Smooth muscle cell (in vitro differentiated cells): ENCODE data around the gene TTC33. TPM values are rescaled to one million over a fixed set of nuclear protein-coding genes. Genes with fewer than 3 reads are reported as not detected.

ENCODE experiments used
- DNase-seq: peaks from one replicate; lab custom pipeline; 2025; ENCODE audit not compliant: unreplicated experiment; lab: John Stamatoyannopoulos, UW
- H2AFZ ChIP-seq: fragments of 200-600 bp; sonication (generic); 2 replicates; pipeline ENCODE4 v1.6.0; 2016; ENCODE audit warnings: antibody characterized with exemption, low read depth, mild to moderate bottlenecking
- H3F3A ChIP-seq: fragments of 200-600 bp; sonication (generic); 2 replicates; pipeline ENCODE4 v1.6.0; 2017; ENCODE audit warnings: antibody characterized with exemption, low read depth
- H3K27ac ChIP-seq: fragments of 200-600 bp; sonication (generic); 2 replicates; pipeline ENCODE4 v1.5.1; 2016; ENCODE audit warnings: low read depth, mild to moderate bottlenecking
- H3K27me3 ChIP-seq: fragments of 200-600 bp; sonication (generic); 2 replicates; pipeline ENCODE4 v1.6.1; 2016; ENCODE audit warnings: low read depth, mild to moderate bottlenecking
- H3K36me3 ChIP-seq: fragments of 200-600 bp; sonication (generic); 2 replicates; pipeline ENCODE4 v1.5.1; 2016; ENCODE audit warnings: low read depth
- H3K4me1 ChIP-seq: fragments of 200-600 bp; sonication (generic); 2 replicates; pipeline ENCODE4 v1.5.1; 2016; ENCODE audit warnings: low read depth
- H3K4me2 ChIP-seq: fragments of 200-600 bp; sonication (generic); 2 replicates; pipeline ENCODE4 v1.6.0; 2016; ENCODE audit warnings: mild to moderate bottlenecking
- H3K4me3 ChIP-seq: fragments of 200-600 bp; sonication (generic); 2 replicates; pipeline ENCODE4 v1.5.1; 2016; ENCODE audit warnings: mild to moderate bottlenecking
- H3K79me2 ChIP-seq: fragments of 200-600 bp; sonication (generic); 2 replicates; pipeline ENCODE4 v1.6.0; 2016; ENCODE audit warnings: low read depth, mild to moderate bottlenecking
- H3K9ac ChIP-seq: fragments of 200-600 bp; sonication (generic); 2 replicates; pipeline ENCODE4 v1.6.0; 2016; ENCODE audit warnings: low read depth
- H3K9me3 ChIP-seq: fragments of 200-600 bp; sonication (generic); replicated peaks from 2 replicates; pipeline ENCODE4 v1.5.1; 2016; ENCODE audit warnings: low read depth
- H4K20me1 ChIP-seq: fragments of 200-600 bp; sonication (generic); 2 replicates; pipeline ENCODE4 v1.6.0; 2016; ENCODE audit warnings: low read depth
- WGBS: methylation state at CpG from one replicate; pipeline ENCODE4 v1.1.7; 2016; ENCODE audit warnings: low lambda C conversion rate; 5-methylcytosine and 5-hydroxymethylcytosine counted together
- polyA plus RNA-seq: library from polyadenylated mRNA; unstranded; fragments of >200 nt; fragmentation: Nextera tagmentation; extraction: Ambion mirVana; gene quantifications from 2 replicates; pipeline ENCODE4 v1.2.1, GENCODE V29; 2016
- total RNA-seq: library from RNA; depleted of rRNA; stranded (reverse); fragments of >200 nt; gene quantifications from 2 replicates; pipeline ENCODE4 v1.2.3, GENCODE V29; 2014
- TF ChIP-seq, protein P1 (sequence below): fragments of 200-600 bp; sonication (generic); IDR thresholded peaks from 2 replicates; pipeline ENCODE4 v1.5.1; 2017; ENCODE audit warnings: borderline replicate concordance, mild to moderate bottlenecking, antibody characterized with exemption; ENCODE audit not compliant: insufficient read depth, poor library complexity, severe bottlenecking

Gene TTC33
- total and polyA plus RNA-seq, 2 experiments from 2014 or later = 13.1 to 22.1 TPM

DNA sequence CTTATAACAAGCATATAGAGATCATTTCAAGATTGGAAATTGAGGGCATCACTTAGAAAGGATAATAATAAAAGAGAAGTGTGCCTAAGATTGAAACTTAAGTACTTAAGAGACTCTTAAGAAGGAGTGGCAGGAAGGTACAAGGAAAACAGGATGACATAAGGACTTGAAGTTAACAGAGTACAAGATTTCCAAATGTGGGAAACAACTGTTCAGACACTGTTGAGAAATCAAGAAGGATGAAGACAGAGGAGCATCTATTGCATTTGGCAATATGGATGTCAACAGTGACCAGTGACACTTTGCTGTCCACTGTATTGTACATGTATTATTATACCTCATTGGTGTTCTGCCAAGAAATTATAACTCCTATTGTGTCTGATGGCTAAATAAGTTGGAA is 233.8 kb downstream of the TTC33 start:
- Histone ChIP-seq H3F3A (no peaks in the 10 kb centered on the region), H3K9ac (no peak overlapping the region), H3K4me1 (no peaks in the 10 kb centered on the region), H2AFZ (no peak overlapping the region), H4K20me1 (no peaks in the 10 kb centered on the region), H3K4me3 (no peak overlapping the region), H3K4me2 (no peak overlapping the region), H3K36me3 (no peaks in the 10 kb centered on the region), H3K27ac (no peak overlapping the region), H3K9me3 (no peaks in the 10 kb centered on the region), H3K27me3 (no peaks in the 10 kb centered on the region), H3K79me2 (no peaks in the 10 kb centered on the region)
- TF ChIP-seq, protein P1, sequence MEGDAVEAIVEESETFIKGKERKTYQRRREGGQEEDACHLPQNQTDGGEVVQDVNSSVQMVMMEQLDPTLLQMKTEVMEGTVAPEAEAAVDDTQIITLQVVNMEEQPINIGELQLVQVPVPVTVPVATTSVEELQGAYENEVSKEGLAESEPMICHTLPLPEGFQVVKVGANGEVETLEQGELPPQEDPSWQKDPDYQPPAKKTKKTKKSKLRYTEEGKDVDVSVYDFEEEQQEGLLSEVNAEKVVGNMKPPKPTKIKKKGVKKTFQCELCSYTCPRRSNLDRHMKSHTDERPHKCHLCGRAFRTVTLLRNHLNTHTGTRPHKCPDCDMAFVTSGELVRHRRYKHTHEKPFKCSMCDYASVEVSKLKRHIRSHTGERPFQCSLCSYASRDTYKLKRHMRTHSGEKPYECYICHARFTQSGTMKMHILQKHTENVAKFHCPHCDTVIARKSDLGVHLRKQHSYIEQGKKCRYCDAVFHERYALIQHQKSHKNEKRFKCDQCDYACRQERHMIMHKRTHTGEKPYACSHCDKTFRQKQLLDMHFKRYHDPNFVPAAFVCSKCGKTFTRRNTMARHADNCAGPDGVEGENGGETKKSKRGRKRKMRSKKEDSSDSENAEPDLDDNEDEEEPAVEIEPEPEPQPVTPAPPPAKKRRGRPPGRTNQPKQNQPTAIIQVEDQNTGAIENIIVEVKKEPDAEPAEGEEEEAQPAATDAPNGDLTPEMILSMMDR = no peak
- no peak for DNase-seq

DNA sequence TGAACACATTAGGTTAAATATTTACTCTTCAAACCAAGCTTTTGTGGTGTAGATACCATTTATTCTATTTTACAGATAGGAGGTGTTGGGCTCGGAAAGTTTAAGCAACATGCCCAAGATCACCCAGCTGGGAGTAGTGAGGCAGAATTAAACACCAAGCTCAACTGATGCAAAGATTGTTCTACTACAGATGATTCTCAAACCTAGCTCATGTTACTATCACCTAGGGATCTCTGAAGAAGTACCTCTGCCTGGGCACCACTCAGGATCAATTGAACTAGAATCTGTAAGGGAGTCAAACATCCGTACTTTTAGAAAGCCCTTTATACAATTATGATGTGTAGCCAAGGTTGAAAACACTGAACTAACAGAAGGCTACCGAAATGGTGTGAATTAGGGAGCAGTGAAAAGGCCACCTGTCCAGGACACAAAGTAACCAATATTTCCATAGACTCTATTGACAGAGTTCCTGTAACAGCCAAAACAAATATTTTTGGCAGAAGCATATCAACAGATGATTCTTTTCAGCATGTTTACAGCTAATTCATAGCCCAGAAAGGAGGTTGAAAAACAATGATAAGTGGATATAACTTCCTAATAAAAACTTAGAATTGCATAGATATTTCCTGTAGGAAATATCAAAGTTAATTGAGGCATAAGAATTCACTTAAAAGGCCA is 234.5 kb downstream of the TTC33 start:
- Histone ChIP-seq H4K20me1 (no peaks in the 10 kb centered on the region), H3K4me2 (no peak overlapping the region), H3K4me1 (no peaks in the 10 kb centered on the region), H3K36me3 (no peaks in the 10 kb centered on the region), H3F3A (no peaks in the 10 kb centered on the region), H3K9ac (no peak overlapping the region), H2AFZ (no peak overlapping the region), H3K79me2 (no peaks in the 10 kb centered on the region), H3K27ac (no peak overlapping the region), H3K27me3 (no peaks in the 10 kb centered on the region), H3K4me3 (no peak overlapping the region), H3K9me3 (no peaks in the 10 kb centered on the region)
- TF ChIP-seq, protein P1 = no peak
- 88% methylated on average over 3 of the region's 3 CpGs for WGBS
- DNase-seq = no peak

DNA sequence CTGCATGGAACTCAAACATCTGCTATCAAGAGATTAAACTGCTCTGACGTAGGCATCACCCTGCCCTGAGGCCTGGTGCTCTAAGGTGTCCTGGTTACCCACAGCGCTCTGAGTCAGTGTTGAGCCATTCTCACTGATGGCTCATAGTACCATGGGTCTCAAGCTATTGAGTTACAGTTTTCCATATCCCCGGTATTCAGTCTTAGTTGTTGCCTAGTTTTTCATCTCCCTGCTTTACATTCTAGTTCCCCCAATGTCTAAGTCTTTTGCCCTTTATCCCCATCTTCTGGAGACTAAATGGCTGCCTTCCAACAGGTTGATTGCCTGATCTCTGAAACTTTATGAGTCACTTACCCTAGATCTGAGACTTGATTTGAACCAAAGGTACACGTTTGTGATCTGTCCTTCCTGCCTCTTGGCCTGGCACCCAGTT is 237.3 kb downstream of the TTC33 start:
- H3K9me3 ChIP-seq = no peaks in the 10 kb centered on the region
- TF ChIP-seq, protein P1 = no peak
- no peak overlapping the region for H3K4me3 ChIP-seq
- no peaks in the 10 kb centered on the region for H3K79me2 ChIP-seq
- DNase-seq = no peak
- H2AFZ ChIP-seq = no peak overlapping the region
- H3K9ac ChIP-seq = no peak overlapping the region
- H4K20me1 ChIP-seq = no peaks in the 10 kb centered on the region
- no peaks in the 10 kb centered on the region for H3F3A ChIP-seq
- H3K27ac ChIP-seq = no peak overlapping the region
- 84% methylated on average over 4 of the region's 4 CpGs for WGBS
- no peaks in the 10 kb centered on the region for H3K27me3 ChIP-seq
- H3K36me3 ChIP-seq = no peaks in the 10 kb centered on the region
- no peak overlapping the region for H3K4me2 ChIP-seq
- H3K4me1 ChIP-seq = no peaks in the 10 kb centered on the region

DNA sequence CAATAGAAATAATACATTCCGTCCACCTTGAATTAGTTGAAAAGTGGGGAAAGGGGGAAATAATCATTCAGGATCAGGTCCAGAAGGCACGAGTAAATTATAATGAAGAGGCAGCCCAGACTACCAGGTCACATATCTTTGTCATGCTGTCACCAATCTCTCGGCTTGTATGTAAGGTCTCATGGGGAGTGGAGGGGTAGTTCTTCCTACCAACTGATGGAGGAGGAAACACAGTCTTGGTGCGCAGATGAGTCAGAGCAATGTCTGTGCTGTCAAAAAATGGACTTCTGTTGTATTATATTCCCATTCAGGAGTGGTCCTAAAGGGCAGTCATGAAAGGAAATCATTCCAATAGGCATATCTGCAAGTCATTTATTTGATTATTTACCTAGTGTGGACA is 240.3 kb downstream of the TTC33 start:
- DNase-seq = no peak
- H3K27ac ChIP-seq = no peak overlapping the region
- H3K27me3 ChIP-seq = no peaks in the 10 kb centered on the region
- no peak overlapping the region for H3K4me2 ChIP-seq
- TF ChIP-seq, protein P1 = no peak
- no peak overlapping the region for H3K9ac ChIP-seq
- no peaks in the 10 kb centered on the region for H3K4me1 ChIP-seq
- no peak overlapping the region for H3K4me3 ChIP-seq
- 78% methylated on average over 4 of the region's 4 CpGs for WGBS
- H3F3A ChIP-seq = no peaks in the 10 kb centered on the region
- H3K36me3 ChIP-seq = no peaks in the 10 kb centered on the region
- no peaks in the 10 kb centered on the region for H4K20me1 ChIP-seq
- no peaks in the 10 kb centered on the region for H3K9me3 ChIP-seq
- no peaks in the 10 kb centered on the region for H3K79me2 ChIP-seq
- no peak overlapping the region for H2AFZ ChIP-seq
